SU-DHL-6 (cell line): Measurements from ENCODE around the gene RB1.

ENCODE experiments used
- CTCF ChIP-seq: fragments of 200-600 bp; sonication (generic); IDR thresholded peaks from one replicate; pipeline ENCODE4 v1.5.1; 2017; ENCODE audit warnings: antibody characterized with exemption, mild to moderate bottlenecking, low read length, moderate library complexity; ENCODE audit not compliant: insufficient read depth, poor library complexity, severe bottlenecking
- EZH2phosphoT487 ChIP-seq: fragments of 200-600 bp; sonication (generic), shearing (Covaris generic); conservative IDR thresholded peaks from 2 replicates; pipeline ENCODE4 v1.6.1; 2018; ENCODE audit warnings: mild to moderate bottlenecking, antibody characterized with exemption, low read length, moderate library complexity, mixed read lengths

- no peak for TF ChIP-seq CTCF
- TF ChIP-seq EZH2phosphoT487, result no peak
These were observed 89.6 kb downstream of the RB1 start for GRCh38 chr13:48393030-48393697.
